Activated naive CD4-positive, alpha-beta T cell treated with anti-CD3 and anti-CD28 coated beads, Interleukin-2, amount 50 U/mL, for 72 hours (primary cell): ENCODE results near the gene CELA1. TPM values are rescaled to one million over a fixed set of nuclear protein-coding genes. Genes with fewer than 3 reads are reported as not detected.
A peak's percentile ranks its signal among the peaks of the same experiment; 100 is the strongest.

ENCODE experiments used
- ATAC-seq, 2 donors: fragments of 150-1000 bp; cut with Tn5 transposase; 2 replicates each; pipeline ENCODE4 v1.10.0; 2021; ENCODE audit warnings: mild to moderate bottlenecking in 2 of 2, moderate library complexity in 2 of 2
- DNase-seq, 2 donors: peaks; one replicate each; pipeline ENCODE4 v3.0.0; 2021 to 2022; ENCODE audit warnings: low spot score in 2 of 2
- H3K27ac Mint-ChIP-seq, 2 donors: one replicate each; pipeline ENCODE4 v1.8.0; 2022; ENCODE audit warnings: mild to moderate bottlenecking in 2 of 2, mixed read lengths in 2 of 2
- H3K36me3 Mint-ChIP-seq, 2 donors: one replicate each; pipeline ENCODE4 v1.8.0; 2022; ENCODE audit warnings: mixed read lengths in 2 of 2
- H3K9me3 Mint-ChIP-seq, 2 donors: one replicate each; pipeline ENCODE4 v1.8.0; 2022; ENCODE audit warnings: mixed read lengths in 2 of 2
- total RNA-seq, 2 donors: library from RNA; stranded (reverse); gene quantifications; one replicate each; pipeline ENCODE4 v1.2.3, GENCODE V29; 2022

Gene CELA1
- total RNA-seq, 2 donors from 2014 or later: not detected

DNA sequence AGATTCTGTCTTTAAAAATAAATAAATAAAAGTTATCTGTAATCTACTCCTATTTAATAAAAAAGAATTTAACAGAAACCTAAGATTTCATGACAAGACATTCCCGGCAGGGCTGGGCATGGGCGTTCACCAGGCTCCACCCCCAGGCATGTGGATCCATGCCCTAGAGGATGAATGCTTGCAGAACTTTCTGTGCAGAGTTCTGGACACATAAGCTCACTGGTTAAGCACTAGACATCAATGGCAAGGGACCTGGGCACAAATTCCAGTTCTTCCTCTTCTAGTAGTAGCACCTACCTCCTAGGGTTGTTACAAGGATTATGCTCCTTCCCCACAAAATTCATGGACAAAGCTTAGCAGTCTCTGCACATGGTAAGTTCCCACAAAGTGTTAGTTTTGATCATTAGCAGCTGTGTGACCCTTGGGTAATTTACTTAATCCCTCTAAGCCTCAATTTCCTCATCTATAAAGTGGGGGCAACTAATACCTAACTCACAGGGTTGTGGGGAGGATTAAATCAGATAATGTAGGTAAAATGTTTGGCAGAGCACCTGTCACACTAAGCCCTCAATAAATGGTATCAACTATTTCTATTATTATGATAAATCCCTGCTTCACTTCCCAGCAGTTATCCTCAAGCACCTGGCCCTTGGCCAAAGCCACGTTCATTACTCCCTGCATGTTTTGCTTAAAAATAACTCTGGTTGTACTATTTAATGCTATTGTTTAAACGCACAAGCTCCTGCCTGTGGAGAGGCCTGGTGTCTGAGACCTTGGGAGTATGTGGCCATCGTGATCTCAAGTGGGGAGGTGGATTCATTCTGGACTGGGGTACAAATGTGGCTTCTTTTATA lies 35.0 kb upstream of the CELA1 start:
- Mint-ChIP-seq H3K9me3 (no peaks in the 10 kb centered on the region), H3K36me3 (peaks cover 10 to 11% of the 10 kb centered on the region in 2 donors), H3K27ac (no peak overlapping the region)
- DNase-seq: no peak
- no peak for ATAC-seq

- H3K27ac Mint-ChIP-seq: no peak overlapping the region
- ATAC-seq (no peak), DNase-seq (no peak)
- peaks cover 11 to 19% of the 10 kb centered on the region in 2 donors for H3K36me3 Mint-ChIP-seq
- no peaks in the 10 kb centered on the region for H3K9me3 Mint-ChIP-seq
Observed at GRCh38 chr12:51379571-51379970, 33.1 kb upstream of the CELA1 start.

- peaks cover 11 to 21% of the 10 kb centered on the region in 2 donors for H3K36me3 Mint-ChIP-seq
- ATAC-seq: no peak
- no peaks in the 10 kb centered on the region for H3K9me3 Mint-ChIP-seq
- H3K27ac Mint-ChIP-seq: peak overlapping the region in 1 of 2 donors; percentile 45
- no peak for DNase-seq
Observed at GRCh38 chr12:51378749-51379148, 32.3 kb upstream of the CELA1 start.

DNA sequence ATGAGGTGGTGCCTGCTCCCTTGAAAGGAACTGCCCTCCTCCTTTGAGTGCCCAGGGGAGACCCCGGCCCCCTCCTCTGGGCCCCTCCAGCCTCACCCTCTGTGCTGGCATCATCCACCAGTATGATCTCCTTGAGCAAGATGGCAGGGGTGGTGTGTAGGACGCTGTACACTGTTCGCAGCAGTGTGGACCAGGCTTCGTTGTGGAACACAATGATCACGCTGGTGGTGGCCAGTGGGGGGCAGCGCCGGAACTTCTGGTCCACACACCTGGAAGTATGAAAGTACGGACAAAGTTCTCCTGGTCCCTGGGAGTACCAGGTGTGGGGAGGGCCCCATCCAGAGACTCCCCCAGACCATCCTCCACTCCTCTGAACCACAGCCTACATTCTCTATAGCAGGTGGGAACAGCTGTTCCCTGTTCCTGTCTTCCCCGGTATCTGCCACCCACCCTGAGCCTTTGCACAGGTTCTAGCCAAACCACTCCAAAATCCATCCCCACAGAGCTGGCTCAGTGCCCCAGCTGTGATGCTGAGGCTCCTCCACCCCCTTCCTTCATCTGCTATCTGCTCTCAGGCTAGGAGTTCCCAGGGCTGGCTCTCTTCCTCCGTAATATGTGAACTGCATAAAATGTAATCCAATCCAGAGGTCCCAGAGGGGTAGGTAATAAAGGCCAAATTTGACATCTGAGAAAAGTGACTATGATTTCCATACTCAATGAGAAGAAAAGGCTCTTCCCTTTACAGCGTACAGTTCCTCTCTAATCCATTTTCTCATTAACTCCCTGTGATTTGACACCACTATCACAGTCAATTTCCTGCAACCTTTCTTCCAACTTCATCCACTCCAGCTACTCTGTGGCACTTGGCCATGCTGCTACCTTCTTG lies 30.9 kb upstream of the CELA1 start:
- H3K36me3 Mint-ChIP-seq: peaks cover 11 to 21% of the 10 kb centered on the region in 2 donors
- peak overlapping the region in 1 of 2 donors; percentile 61 for H3K27ac Mint-ChIP-seq
- DNase-seq (no peak), ATAC-seq (no peak)
- H3K9me3 Mint-ChIP-seq: no peaks in the 10 kb centered on the region

DNA sequence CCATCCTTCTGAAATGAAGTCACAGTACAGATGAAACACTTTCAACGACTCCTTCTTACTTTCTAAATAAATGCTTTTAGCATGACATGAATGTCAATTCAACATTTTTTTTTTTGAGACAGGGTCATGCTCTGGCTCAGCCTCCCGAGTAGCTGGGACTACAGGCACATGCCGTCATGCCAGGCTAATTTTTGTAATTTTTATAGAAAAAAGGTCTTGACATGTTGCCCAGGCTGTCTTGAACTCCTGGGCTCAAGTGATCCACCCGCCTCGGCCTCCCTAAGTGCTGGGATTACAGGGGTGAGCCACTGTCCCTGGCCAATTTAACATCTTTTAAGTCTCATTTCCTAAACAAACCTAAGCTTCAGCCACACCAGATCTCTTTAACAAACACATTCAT lies 28.4 kb upstream of the CELA1 start:
- H3K27ac Mint-ChIP-seq: no peak overlapping the region
- no peaks in the 10 kb centered on the region for H3K9me3 Mint-ChIP-seq
- no peak for DNase-seq
- H3K36me3 Mint-ChIP-seq: peaks cover 17 to 21% of the 10 kb centered on the region in 2 donors
- no peak for ATAC-seq

GRCh38 chr12:51374361-51374760 lies 27.9 kb upstream of the CELA1 start:
- ATAC-seq (no peak), DNase-seq (no peak)
- peaks cover 17 to 21% of the 10 kb centered on the region in 2 donors for H3K36me3 Mint-ChIP-seq
- H3K27ac Mint-ChIP-seq: no peak overlapping the region
- H3K9me3 Mint-ChIP-seq: no peaks in the 10 kb centered on the region

DNA sequence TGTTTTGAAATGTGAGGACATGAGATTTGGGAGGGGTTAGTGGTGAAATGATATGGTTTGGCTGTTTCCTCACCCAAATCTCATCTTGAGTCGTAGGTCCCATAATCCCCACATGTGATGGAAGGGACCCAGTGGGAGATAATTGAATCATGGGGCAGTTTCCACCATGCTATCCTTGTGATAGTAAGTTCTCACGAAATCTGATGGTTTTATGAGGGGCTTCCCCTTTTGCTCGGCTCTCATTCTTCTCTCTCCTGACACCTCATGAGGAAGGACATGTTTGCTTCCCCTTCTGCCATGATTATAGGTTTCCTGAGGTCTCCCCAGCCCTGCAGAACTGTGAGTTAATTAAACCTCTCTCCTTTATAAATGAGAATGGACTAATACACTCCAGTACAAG lies 26.7 kb upstream of the CELA1 start:
- ATAC-seq (no peak), DNase-seq (no peak)
- H3K9me3 Mint-ChIP-seq: no peaks in the 10 kb centered on the region
- peaks cover 11 to 19% of the 10 kb centered on the region in 2 donors for H3K36me3 Mint-ChIP-seq
- H3K27ac Mint-ChIP-seq: no peak overlapping the region

GRCh38 chr12:51372021-51372420 lies 25.5 kb upstream of the CELA1 start:
- DNase-seq (no peak), ATAC-seq (no peak)
- no peak overlapping the region for H3K27ac Mint-ChIP-seq
- peaks cover 10 to 13% of the 10 kb centered on the region in 2 donors for H3K36me3 Mint-ChIP-seq
- no peaks in the 10 kb centered on the region for H3K9me3 Mint-ChIP-seq

DNA sequence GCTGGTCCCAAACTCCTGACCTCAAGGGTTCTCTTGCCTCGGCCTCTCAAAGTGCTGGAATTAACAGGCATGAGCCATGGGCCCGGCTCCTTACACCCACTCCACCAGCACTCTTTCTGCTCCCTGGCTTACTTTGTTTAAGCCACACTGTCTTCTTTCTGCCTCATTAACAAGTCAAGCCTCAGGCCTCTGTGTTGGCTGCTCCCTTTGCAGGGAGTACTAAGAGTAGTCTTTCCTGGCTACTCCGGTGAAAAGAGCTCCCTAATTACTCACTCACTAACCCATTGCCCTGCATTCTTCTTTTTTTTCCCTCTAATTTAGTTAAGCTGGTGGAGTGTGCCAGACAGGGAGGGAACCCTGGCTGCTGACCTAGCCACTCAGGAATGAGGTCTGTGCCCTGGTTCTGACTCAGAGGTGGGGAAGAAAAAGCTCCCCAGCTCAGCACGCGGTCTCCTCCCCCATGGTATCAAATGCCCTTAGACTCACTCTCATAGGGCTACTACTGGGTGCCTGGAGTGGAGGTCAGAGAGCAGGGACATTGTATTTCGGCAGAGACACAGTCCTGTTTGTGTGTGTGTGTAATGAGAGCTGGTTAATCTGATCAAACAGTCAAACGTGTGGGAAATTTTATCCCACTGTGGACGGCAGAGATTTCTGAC lies 24.9 kb upstream of the CELA1 start:
- H3K36me3 Mint-ChIP-seq: peaks cover 10 to 13% of the 10 kb centered on the region in 2 donors
- H3K27ac Mint-ChIP-seq: no peak overlapping the region
- DNase-seq: no peak

DNA sequence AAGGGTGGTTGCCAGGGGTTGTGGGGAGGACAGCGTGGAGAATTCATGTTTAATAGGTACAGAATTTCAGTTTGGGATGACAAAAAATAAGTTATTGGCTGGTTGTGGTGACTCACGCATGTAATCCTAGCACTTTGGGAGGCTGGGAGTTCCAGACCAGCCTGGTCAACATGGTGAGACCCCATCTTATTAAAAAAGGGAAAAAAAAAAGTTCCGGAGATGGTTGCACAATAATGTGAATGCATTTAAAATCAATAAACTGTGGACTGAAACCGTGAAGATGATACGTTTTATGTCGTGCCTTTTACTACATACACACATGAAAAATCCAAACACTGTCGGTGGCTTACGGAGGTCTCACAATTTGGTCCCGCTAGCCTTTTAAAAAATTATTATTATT lies 24.2 kb upstream of the CELA1 start:
- Mint-ChIP-seq H3K36me3 (peaks cover 10 to 13% of the 10 kb centered on the region in 2 donors), H3K27ac (no peak overlapping the region), H3K9me3 (no peaks in the 10 kb centered on the region)
- ATAC-seq (no peak), DNase-seq (no peak)

More for the DNA sequence above, 24.9 kb upstream of the CELA1 start:
- H3K9me3 Mint-ChIP-seq: no peaks in the 10 kb centered on the region
- no peak for ATAC-seq

DNA sequence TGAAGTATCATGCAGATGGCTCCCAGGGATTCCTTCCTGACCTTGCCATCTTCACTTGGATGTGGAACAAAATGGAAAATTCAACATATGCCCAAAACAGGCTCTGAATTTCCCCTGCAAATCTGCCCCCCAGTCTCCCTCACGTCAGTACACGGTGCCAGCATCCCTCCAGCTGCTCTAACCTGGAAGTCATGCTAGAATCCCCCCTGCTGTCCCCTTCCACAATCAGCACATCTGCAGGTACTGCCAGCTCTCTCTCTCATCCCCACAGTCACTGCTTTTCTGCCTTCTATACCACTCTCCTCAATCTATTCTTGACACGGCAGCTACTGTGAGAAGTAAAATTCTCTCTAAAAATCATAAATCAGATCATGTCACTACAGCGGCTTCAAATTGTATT lies 23.1 kb upstream of the CELA1 start:
- H3K9me3 Mint-ChIP-seq: no peaks in the 10 kb centered on the region
- H3K27ac Mint-ChIP-seq: peak overlapping the region; percentile 60 to 67
- H3K36me3 Mint-ChIP-seq: peaks cover 1 to 13% of the 10 kb centered on the region in 2 donors
- no peak for DNase-seq
- no peak for ATAC-seq

GRCh38 chr12:51368640-51369517 lies 22.4 kb upstream of the CELA1 start:
- peaks cover 2 to 13% of the 10 kb centered on the region in 2 donors for H3K36me3 Mint-ChIP-seq
- ATAC-seq (peak; percentile 95 to 97), DNase-seq (peak; percentile 80 to 94)
- H3K27ac Mint-ChIP-seq: peak overlapping the region; percentile 60 to 82
- no peaks in the 10 kb centered on the region for H3K9me3 Mint-ChIP-seq

GRCh38 chr12:51365276-51365675 lies 18.8 kb upstream of the CELA1 start:
- ATAC-seq (no peak), DNase-seq (no peak)
- H3K9me3 Mint-ChIP-seq: no peaks in the 10 kb centered on the region
- no peak overlapping the region for H3K27ac Mint-ChIP-seq
- peaks cover 5 to 6% of the 10 kb centered on the region in 2 donors for H3K36me3 Mint-ChIP-seq

- ATAC-seq: no peak
- no peak for DNase-seq
- H3K36me3 Mint-ChIP-seq: peaks cover 6% of the 10 kb centered on the region in 2 donors
- no peaks in the 10 kb centered on the region for H3K9me3 Mint-ChIP-seq
- no peak overlapping the region for H3K27ac Mint-ChIP-seq
Observed at GRCh38 chr12:51364001-51364400, 17.5 kb upstream of the CELA1 start.

GRCh38 chr12:51362747-51363342 lies 16.4 kb upstream of the CELA1 start:
- Mint-ChIP-seq H3K27ac (no peak overlapping the region), H3K9me3 (no peaks in the 10 kb centered on the region), H3K36me3 (peaks cover 5 to 10% of the 10 kb centered on the region in 2 donors)
- ATAC-seq (no peak), DNase-seq (no peak)
